ENCODE measurements around the gene CMTM6.
"Not testable (repeated sequence)": the region's sequence is repeated elsewhere in the genome, so short reads cannot be mapped to it uniquely, and the experiment has no call there.

DNA sequence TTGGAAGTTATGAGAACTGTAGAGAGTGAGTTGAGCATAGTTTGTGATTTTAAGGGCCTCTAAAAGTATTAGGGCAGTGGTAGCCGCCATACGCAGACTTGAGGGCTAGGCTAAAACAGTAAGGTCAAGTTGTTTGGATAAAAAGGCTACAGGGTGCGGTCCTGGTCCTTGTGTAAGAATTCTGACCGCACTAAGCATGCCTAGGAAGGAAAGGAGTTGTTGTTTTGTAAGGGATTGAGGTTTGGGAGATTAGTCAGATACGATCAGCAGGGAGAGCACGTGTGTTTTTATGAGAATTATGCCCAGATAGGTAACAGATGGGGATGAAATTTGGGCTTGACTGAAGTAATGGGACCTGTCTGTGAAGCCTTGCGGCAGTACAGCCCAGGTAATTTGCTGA, 39.2 kb downstream of the CMTM6 start:
- TF ChIP-seq, protein P1, sequence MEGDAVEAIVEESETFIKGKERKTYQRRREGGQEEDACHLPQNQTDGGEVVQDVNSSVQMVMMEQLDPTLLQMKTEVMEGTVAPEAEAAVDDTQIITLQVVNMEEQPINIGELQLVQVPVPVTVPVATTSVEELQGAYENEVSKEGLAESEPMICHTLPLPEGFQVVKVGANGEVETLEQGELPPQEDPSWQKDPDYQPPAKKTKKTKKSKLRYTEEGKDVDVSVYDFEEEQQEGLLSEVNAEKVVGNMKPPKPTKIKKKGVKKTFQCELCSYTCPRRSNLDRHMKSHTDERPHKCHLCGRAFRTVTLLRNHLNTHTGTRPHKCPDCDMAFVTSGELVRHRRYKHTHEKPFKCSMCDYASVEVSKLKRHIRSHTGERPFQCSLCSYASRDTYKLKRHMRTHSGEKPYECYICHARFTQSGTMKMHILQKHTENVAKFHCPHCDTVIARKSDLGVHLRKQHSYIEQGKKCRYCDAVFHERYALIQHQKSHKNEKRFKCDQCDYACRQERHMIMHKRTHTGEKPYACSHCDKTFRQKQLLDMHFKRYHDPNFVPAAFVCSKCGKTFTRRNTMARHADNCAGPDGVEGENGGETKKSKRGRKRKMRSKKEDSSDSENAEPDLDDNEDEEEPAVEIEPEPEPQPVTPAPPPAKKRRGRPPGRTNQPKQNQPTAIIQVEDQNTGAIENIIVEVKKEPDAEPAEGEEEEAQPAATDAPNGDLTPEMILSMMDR (IDR thresholded peaks at IDR 0.05 in 2 of 3, conservative IDR thresholded peaks at IDR 0.05 in 1 of 3; ENCODE audit: control insufficient read depth in 2 of 3, extremely low read depth in 1 of 3, insufficient read depth in 1 of 3, low read depth in 3 of 3, low read length in 3 of 3): not testable (repeated sequence)
- TF ChIP-seq HDGF (IDR thresholded peaks at IDR 0.05); TAF1 (IDR thresholded peaks at IDR 0.05; ENCODE audit: borderline replicate concordance, low read depth, low read length); YY1 (IDR thresholded peaks at IDR 0.05; ENCODE audit: low read depth, low read length); POLR2AphosphoS2 (IDR thresholded peaks at IDR 0.05; ENCODE audit: low read depth, low read length); RUNX3 (IDR thresholded peaks at IDR 0.05; ENCODE audit: low read length); SMC3 (IDR thresholded peaks at IDR 0.05; ENCODE audit: borderline replicate concordance, low read length); RAD51 (IDR thresholded peaks at IDR 0.05); JUND (IDR thresholded peaks at IDR 0.05; ENCODE audit: low read depth, low read length); ESRRA (IDR thresholded peaks at IDR 0.05; ENCODE audit: low read length): not testable (repeated sequence)

Data from GM12878 (cell line).